ENCODE data around the gene POU6F2. TPM values are rescaled to one million over a fixed set of nuclear protein-coding genes. Genes with fewer than 3 reads are reported as not detected.
A peak's percentile ranks its signal among the peaks of the same experiment; 100 is the strongest.

POU6F2 gene
- total and polyA plus RNA-seq, 9 of the 15 experiments (the other 6 are each of a cell fraction or from before 2014, with no cell fraction given) = 0.29 to 1.5 (median 0.96) TPM

GRCh38 chr7:38950309-38950708, 27.4 kb upstream of the POU6F2 start (continued):
- no peak for TF ChIP-seq CBX1 (IDR thresholded peaks at IDR 0.05; ENCODE audit: low read depth)
- no peak for TF ChIP-seq PATZ1 (CRISPR knock-in tag; IDR thresholded peaks at IDR 0.05; ENCODE audit: borderline replicate concordance)
- TF ChIP-seq MAFF (IDR thresholded peaks at IDR 0.05; ENCODE audit: low read length) = peak; percentile 90
- TF ChIP-seq TARDBP (IDR thresholded peaks at IDR 0.05) = no peak
- TF ChIP-seq MAZ (CRISPR knock-in tag; conservative IDR thresholded peaks at IDR 0.05 in 1 of 2, IDR thresholded peaks at IDR 0.05 in 1 of 2) = no peak
- no peak for TF ChIP-seq STAT6 (CRISPR knock-in tag; IDR thresholded peaks at IDR 0.05)
- TF ChIP-seq HOXB6 (CRISPR knock-in tag; IDR thresholded peaks at IDR 0.05; ENCODE audit: borderline replicate concordance) = no peak
- TF ChIP-seq MAFG (tag; conservative IDR thresholded peaks at IDR 0.05) = peak; percentile 94
- TF ChIP-seq SIX5 (IDR thresholded peaks at IDR 0.05; ENCODE audit: borderline replicate concordance in 1 of 2, insufficient read depth in 1 of 2, low read depth in 1 of 2, low read length in 2 of 2) = no peak
- TF ChIP-seq CBFA2T3 (IDR thresholded peaks at IDR 0.05) = no peak
- no peak for TF ChIP-seq LARP7 (IDR thresholded peaks at IDR 0.05)
- peak; percentile 76 for TF ChIP-seq NFE2L1 (tag; IDR thresholded peaks at IDR 0.05; ENCODE audit: borderline replicate concordance, low read depth)
- no peak for TF ChIP-seq PTRF (tag; IDR thresholded peaks at IDR 0.05)
- TF ChIP-seq NFIC (IDR thresholded peaks at IDR 0.05) = no peak
- peak; percentile 90 for TF ChIP-seq ZNF316 (IDR thresholded peaks at IDR 0.05)
